GM21576 (cell line): ENCODE results near the gene PAK4.
"Not testable (repeated sequence)": the region's sequence is repeated elsewhere in the genome, so short reads cannot be mapped to it uniquely, and the experiment has no call there.

Experiments
- ATAC-seq: cut with Tn5 transposase; IDR thresholded peaks from one replicate; pipeline ENCODE4 v1.9.1; 2021; ENCODE audit warnings: mild to moderate bottlenecking, moderate library complexity; ENCODE audit not compliant: unreplicated experiment

The PAK4 gene

GRCh38 chr19:39202998-39203355 is 77.4 kb downstream of the PAK4 start:
- ATAC-seq = no peak

GRCh38 chr19:39203372-39204341 is 78.1 kb downstream of the PAK4 start, which contains the start of gene SYCN:
SYCN (minus strand) TSS chr19:39204263; CDS start chr19:39204254, 9 bp downstream.
- ATAC-seq = no peak

- no peak for ATAC-seq
Observed at GRCh38 chr19:39205449-39205764, 79.8 kb downstream of the PAK4 start.

- no peak for ATAC-seq
Observed at GRCh38 chr19:39206122-39206521, 80.5 kb downstream of the PAK4 start.

- ATAC-seq = no peak
Observed at GRCh38 chr19:39207293-39207836, 81.8 kb downstream of the PAK4 start.

GRCh38 chr19:39208175-39208795 is 82.7 kb downstream of the PAK4 start:
- no peak for ATAC-seq

- ATAC-seq = no peak
Observed at GRCh38 chr19:39209196-39209595, 83.6 kb downstream of the PAK4 start.

- ATAC-seq = no peak
Observed at GRCh38 chr19:39211731-39212374, 86.3 kb downstream of the PAK4 start.

GRCh38 chr19:39212375-39212742 is 86.8 kb downstream of the PAK4 start:
- ATAC-seq = no peak

GRCh38 chr19:39215323-39215722 is 89.7 kb downstream of the PAK4 start:
- ATAC-seq = not testable (repeated sequence)

GRCh38 chr19:39217094-39217493 is 91.5 kb downstream of the PAK4 start:
- no peak for ATAC-seq

GRCh38 chr19:39218230-39219007 is 92.8 kb downstream of the PAK4 start:
- no peak for ATAC-seq

- not testable (repeated sequence) for ATAC-seq
Observed at GRCh38 chr19:39219108-39219507, 93.5 kb downstream of the PAK4 start.

GRCh38 chr19:39223703-39224279 is 98.2 kb downstream of the PAK4 start:
- no peak for ATAC-seq

GRCh38 chr19:39224910-39225309 is 99.3 kb downstream of the PAK4 start:
- ATAC-seq = no peak
